NCI-H1105 (cell line): Measurements from ENCODE around the gene CHAD.

Experiments
- DNase-seq: peaks from one replicate; lab custom pipeline; 2025; lab: John Stamatoyannopoulos, UW

Gene CHAD

GRCh38 chr17:50468304-50469207, at the start of gene CHAD:
CHAD (minus strand) TSS chr17:50468880; CDS start chr17:50468813, 67 bp downstream.
- no peak for DNase-seq

- no peak for DNase-seq
Measured at GRCh38 chr17:50517504-50518383, 49.1 kb upstream of the CHAD start.

- no peak for DNase-seq
Measured at GRCh38 chr17:50517011-50517410, 48.3 kb upstream of the CHAD start.

GRCh38 chr17:50514936-50515702, 46.4 kb upstream of the CHAD start:
- no peak for DNase-seq

- no peak for DNase-seq
Measured at GRCh38 chr17:50514388-50514787, 45.7 kb upstream of the CHAD start.

- DNase-seq = no peak
Measured at GRCh38 chr17:50513495-50513894, 44.8 kb upstream of the CHAD start.

GRCh38 chr17:50511058-50511457, 42.4 kb upstream of the CHAD start:
- no peak for DNase-seq

GRCh38 chr17:50508573-50509460, 40.1 kb upstream of the CHAD start:
- no peak for DNase-seq

GRCh38 chr17:50507871-50508572, 39.3 kb upstream of the CHAD start, which contains the start of gene MYCBPAP:
MYCBPAP (plus strand) TSS chr17:50508439; CDS start chr17:50508675, 236 bp downstream.
- DNase-seq = peak; percentile 49

GRCh38 chr17:50506298-50506697, 37.6 kb upstream of the CHAD start:
- no peak for DNase-seq

- DNase-seq = no peak
Measured at GRCh38 chr17:50505591-50506130, 37.0 kb upstream of the CHAD start.

GRCh38 chr17:50502301-50502990, 33.8 kb upstream of the CHAD start:
- DNase-seq = no peak

- DNase-seq = no peak
Measured at GRCh38 chr17:50501054-50501453, 32.4 kb upstream of the CHAD start.

GRCh38 chr17:50499721-50500120, 31.0 kb upstream of the CHAD start:
- no peak for DNase-seq

GRCh38 chr17:50499270-50499669, 30.6 kb upstream of the CHAD start:
- DNase-seq = no peak

GRCh38 chr17:50498021-50498874, 29.6 kb upstream of the CHAD start:
- DNase-seq = no peak

GRCh38 chr17:50495918-50496317, 27.2 kb upstream of the CHAD start:
- DNase-seq = no peak

GRCh38 chr17:50495217-50495823, 26.6 kb upstream of the CHAD start:
- DNase-seq = no peak
